Muscle of arm (tissue), 14 donors: ENCODE data around the gene KLF5. TPM values are rescaled to one million over a fixed set of nuclear protein-coding genes. Genes with fewer than 3 reads are reported as not detected.
"Not testable (repeated sequence)": the region's sequence is repeated elsewhere in the genome, so short reads cannot be mapped to it uniquely, and the experiment has no call there.

Source experiments
- DNase-seq: peaks from one replicate; pipeline ENCODE4 v3.0.0-alpha.2; 2013
- long read RNA-seq, 11 donors: transcript quantifications; one replicate each; lab custom pipeline, GENCODE V29; 2026
- polyA plus RNA-seq, 12 donors: library from polyadenylated mRNA; unstranded; fragments of 120-200 nt; gene quantifications; one replicate each; pipeline ENCODE4 v1.2.1, GENCODE V29; 2013; ENCODE audit not compliant: insufficient read length in 12 of 12

Gene KLF5
- 100 to 1,000 TPM in 2 of 12 donors, 10 to 100 TPM in 9, not detected in 1; 31.7 to 219 (median 45.8) TPM for polyA plus RNA-seq
- long read RNA-seq, donor 1, transcript KLF5-201 (4 exons, 3,566 nt): major isoform, 56 of 275 reads
- long read RNA-seq, donor 1, partial matches to known transcripts: 219 of 275 reads
- long read RNA-seq, donor 1, other reads (novel, unspliced or antisense): 0 of 275 reads
- long read RNA-seq, donor 2, partial matches to known transcripts: 13 of 17 reads
- long read RNA-seq, donor 2, other reads (novel, unspliced or antisense): 0 of 17 reads
- long read RNA-seq, donor 3, partial matches to known transcripts: 0 of 1 reads
- long read RNA-seq, donor 3, other reads (novel, unspliced or antisense): 0 of 1 reads
- long read RNA-seq, donor 4, partial matches to known transcripts: 0 of 1 reads
- long read RNA-seq, donor 4, other reads (novel, unspliced or antisense): 0 of 1 reads
- long read RNA-seq, donor 5, transcript KLF5-201 (4 exons, 3,566 nt): major isoform, 13 of 22 reads
- long read RNA-seq, donor 5, partial matches to known transcripts: 9 of 22 reads
- long read RNA-seq, donor 5, other reads (novel, unspliced or antisense): 0 of 22 reads
- long read RNA-seq, donor 6, partial matches to known transcripts: 0 of 2 reads
- long read RNA-seq, donor 6, other reads (novel, unspliced or antisense): 0 of 2 reads
- long read RNA-seq, donor 7, transcript KLF5-201 (4 exons, 3,566 nt): major isoform, 5 of 12 reads
- long read RNA-seq, donor 7, partial matches to known transcripts: 7 of 12 reads
- long read RNA-seq, donor 7, other reads (novel, unspliced or antisense): 0 of 12 reads
- long read RNA-seq, donor 8, transcript KLF5-201 (4 exons, 3,566 nt): major isoform, 6 of 6 reads
- long read RNA-seq, donor 8, partial matches to known transcripts: 0 of 6 reads
- long read RNA-seq, donor 8, other reads (novel, unspliced or antisense): 0 of 6 reads
- long read RNA-seq, donor 9, partial matches to known transcripts: 9 of 12 reads
- long read RNA-seq, donor 9, other reads (novel, unspliced or antisense): 0 of 12 reads
- long read RNA-seq, donor 10, transcript KLF5-201 (4 exons, 3,566 nt): major isoform, 9 of 9 reads
- long read RNA-seq, donor 10, partial matches to known transcripts: 0 of 9 reads
- long read RNA-seq, donor 10, other reads (novel, unspliced or antisense): 0 of 9 reads
- long read RNA-seq, donor 11, transcript KLF5-201 (4 exons, 3,566 nt): major isoform, 8 of 14 reads
- long read RNA-seq, donor 11, partial matches to known transcripts: 6 of 14 reads
- long read RNA-seq, donor 11, other reads (novel, unspliced or antisense): 0 of 14 reads

GRCh38 chr13:73058736-73059459, at the start of gene KLF5:
TSS of gene KLF5 (plus strand) at chr13:73059005. CDS start at chr13:73059328, 323 bp downstream.
- peak; percentile 92 for DNase-seq

- no peak for DNase-seq
Measured at GRCh38 chr13:73011751-73012150, 47.1 kb upstream of the KLF5 start.

DNA sequence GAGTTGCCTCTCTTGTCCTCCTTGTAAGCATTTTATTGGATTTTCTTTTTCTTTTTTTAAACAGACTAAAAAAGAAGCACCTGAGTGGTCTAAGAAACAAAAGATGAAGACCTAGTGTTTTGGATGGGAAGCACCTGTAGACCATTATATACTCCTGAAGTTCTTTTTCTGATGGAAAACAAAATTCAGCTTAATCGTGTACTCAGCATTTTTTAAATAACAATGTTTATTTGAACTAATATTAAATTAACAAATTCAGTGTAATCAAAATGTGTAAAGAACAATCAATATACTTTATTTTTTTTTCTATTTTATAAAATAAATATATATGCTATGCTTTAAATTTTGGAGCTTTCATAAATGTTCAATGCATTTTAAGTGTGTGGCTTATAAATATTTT, 43.0 kb upstream of the KLF5 start:
- no peak for DNase-seq

GRCh38 chr13:73018336-73018735, 40.5 kb upstream of the KLF5 start:
- no peak for DNase-seq

- no peak for DNase-seq
Measured at GRCh38 chr13:73025217-73026012, 33.4 kb upstream of the KLF5 start.

DNA sequence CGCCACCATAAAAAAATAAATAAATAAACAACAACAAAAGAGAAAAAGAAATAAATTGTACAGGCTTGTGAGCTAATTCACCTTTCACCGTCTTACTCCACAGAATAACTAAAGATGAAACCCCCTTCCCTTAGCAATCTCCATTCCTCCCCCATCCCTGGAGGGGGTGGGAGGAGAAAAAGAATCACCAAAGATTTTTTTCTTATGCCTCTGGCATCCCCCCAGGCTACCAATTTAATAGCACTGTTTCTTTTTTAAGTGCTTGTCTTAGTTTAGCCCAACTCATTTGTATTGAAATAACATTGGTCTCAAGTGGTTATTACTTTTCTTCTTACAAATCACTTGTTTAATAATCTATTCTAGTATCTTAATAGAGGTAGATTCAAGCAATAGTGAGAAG, 23.9 kb upstream of the KLF5 start:
- DNase-seq: no peak

GRCh38 chr13:73035660-73036059, 23.1 kb upstream of the KLF5 start:
- DNase-seq: no peak

DNA sequence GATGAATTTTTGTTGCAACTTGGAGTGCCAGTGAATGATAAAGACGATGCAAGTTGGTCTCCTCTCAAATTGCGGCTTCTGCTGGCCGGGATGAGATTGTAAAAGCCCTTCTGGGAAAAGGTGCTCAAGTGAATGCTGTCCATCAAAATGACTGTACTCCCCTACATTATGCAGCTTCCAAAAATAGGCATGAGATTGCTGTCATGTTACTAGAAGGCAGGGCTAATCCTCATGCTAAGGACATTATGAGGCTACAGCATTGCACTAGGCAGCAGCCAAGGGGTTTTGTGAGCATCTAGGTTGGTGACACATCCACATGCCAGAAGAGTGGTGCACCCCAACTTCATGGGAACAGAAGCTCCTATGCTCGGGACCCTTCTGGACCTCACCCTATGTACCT, 22.2 kb upstream of the KLF5 start:
- DNase-seq: no peak

GRCh38 chr13:73038064-73038463, 20.7 kb upstream of the KLF5 start:
- no peak for DNase-seq

- no peak for DNase-seq
Measured at GRCh38 chr13:73039201-73040108, 19.4 kb upstream of the KLF5 start.

- no peak for DNase-seq
Measured at GRCh38 chr13:73040484-73040883, 18.3 kb upstream of the KLF5 start.

DNA sequence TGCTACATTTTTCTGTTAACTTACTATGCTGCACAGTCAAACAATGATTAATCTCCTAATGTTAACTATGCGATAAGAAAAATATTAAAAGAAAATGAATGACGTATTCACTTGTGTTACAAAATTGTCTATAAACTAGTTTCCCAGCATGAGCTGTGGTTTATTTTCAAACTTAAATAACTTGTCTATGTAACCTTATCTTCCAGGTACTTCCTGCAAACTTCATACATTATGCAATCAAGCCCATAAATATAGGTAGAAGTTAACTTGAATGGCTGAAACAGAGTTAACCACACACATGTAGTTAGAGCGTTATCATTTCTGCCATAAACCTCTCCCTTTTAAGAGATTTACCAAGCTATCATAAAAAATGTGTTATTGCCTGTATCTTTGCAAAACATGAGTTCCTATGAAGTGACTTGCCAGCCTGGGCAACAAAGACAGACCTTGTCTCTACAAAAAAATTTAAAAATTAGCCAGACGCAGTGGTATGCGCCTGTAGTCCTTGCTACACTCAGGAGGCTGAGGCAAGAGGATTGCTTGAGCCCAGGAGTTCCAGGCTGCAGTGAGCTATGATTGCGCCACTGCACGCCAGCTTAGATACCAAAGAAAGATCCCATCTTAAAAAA, 17.7 kb upstream of the KLF5 start:
- DNase-seq: no peak

- no peak for DNase-seq
Measured at GRCh38 chr13:73045031-73045430, 13.8 kb upstream of the KLF5 start.

DNA sequence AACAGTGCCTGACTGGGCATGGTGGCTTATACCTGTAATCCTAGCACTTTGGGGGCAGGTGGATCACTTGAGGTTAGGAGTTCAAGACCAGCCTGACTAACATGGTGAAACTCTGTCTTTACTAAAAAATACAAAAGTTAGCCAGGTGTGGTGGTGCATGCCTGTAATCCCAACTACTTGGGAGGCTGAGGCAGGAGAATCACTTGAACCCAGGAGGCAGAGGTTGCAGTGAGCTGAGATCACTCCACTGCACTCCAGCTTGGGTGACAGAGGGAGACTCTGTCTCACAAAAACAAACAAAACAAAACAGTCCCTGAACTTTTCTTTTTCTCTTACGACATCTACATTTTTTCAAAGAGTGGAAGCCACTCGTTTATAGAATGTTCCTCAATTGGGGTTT, 10.2 kb upstream of the KLF5 start:
- DNase-seq: not testable (repeated sequence)

DNA sequence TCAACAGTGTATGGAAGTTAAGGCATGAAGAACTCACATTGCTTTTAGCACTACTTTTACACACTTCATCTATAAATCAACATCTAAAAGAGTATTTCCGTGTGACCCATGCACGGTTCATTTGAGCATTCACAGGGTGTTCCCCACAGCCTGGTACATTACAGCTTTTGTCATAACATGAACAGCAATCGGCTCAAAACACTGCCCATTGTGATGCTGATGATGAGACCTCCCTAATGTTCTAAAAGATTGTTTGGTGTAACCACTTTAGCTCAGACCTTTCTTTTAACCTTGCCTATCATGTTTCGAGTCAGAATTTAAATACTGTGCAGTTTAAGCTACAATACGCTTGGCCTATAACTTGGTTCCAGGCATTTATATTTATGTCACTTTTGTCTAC, 4.1 kb upstream of the KLF5 start:
- DNase-seq: no peak

DNA sequence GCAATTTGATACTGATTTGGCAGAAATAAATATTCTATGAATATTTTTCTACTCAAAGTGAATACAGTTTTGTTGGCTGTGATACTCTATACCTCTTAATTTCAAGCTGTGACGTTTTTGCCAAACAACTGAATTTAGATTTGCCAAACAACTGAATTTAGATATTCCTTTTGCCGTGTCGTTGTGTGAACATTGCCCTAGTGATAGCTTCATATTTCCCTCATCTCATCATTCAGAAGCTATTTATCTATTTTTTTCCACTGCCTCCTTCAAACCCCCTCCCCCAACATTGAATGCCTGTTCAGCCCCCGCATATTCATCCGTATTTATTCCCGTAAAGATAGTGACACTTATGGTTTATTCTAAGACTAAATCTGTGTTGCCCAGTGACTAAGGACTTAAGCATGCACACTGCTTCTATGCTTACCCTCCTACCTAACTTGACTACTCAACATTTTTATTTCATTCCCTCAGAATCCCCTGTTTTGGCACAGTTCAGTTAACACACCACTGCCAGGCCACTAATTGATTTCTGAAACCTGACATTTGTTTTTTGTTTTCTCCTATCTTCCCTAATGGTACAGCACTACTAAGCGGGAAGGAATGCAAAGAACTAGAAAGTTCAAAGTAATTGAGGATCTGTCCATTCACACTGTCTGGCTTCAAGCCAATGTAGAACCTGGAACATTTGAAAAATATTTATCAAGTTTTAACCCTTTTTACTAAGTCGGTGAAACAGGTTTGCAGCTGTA, 2.8 kb upstream of the KLF5 start:
- no peak for DNase-seq

GRCh38 chr13:73056565-73056962, 2.2 kb upstream of the KLF5 start:
- DNase-seq: no peak
